Sigmoid colon (tissue), 7 donors: ENCODE measurements around the gene COMT. TPM values are rescaled to one million over a fixed set of nuclear protein-coding genes. Genes with fewer than 3 reads are reported as not detected.

Experiments
- DNase-seq: peaks from one replicate; pipeline ENCODE4 v3.0.0-alpha.2; 2019
- H3K27ac ChIP-seq, 4 donors: fragments of 200-600 bp; sonication (generic); one replicate each; pipeline ENCODE4 v1.5.1; 2016 to 2019; ENCODE audit warnings: mild to moderate bottlenecking in 1 of 4
- H3K27me3 ChIP-seq, 3 donors: fragments of 200-600 bp; sonication (generic); one replicate each; pipeline ENCODE4 v1.5.1; 2019; ENCODE audit warnings: mild to moderate bottlenecking in 1 of 3
- H3K36me3 ChIP-seq, 4 donors: fragments of 200-600 bp; sonication (generic); one replicate each; pipeline ENCODE4 v1.5.1; 2016 to 2019
- H3K4me1 ChIP-seq, 4 donors: fragments of 200-600 bp; sonication (generic); one replicate each; pipeline ENCODE4 v1.5.1; 2017 to 2019
- H3K4me3 ChIP-seq, 4 donors: fragments of 200-600 bp; sonication (generic); one replicate each; pipeline ENCODE4 v1.5.1; 2017 to 2019; ENCODE audit warnings: mild to moderate bottlenecking in 2 of 4, moderate library complexity in 1 of 4
- H3K9me3 ChIP-seq, 4 donors: fragments of 200-600 bp in 3 of 4; sonication (generic) in 3 of 4; one replicate each; pipeline versions ENCODE4 v1.5.1 to v1.6.1; 2013 to 2019
- CTCF ChIP-seq, 4 experiments: fragments of 450-650 bp in 3 of 4; fragments of 200-600 bp in 1 of 4; IDR thresholded peaks; one replicate each; pipeline ENCODE4 v1.5.1; 2016 to 2019; ENCODE audit warnings: antibody characterized with exemption in 4 of 4, mild to moderate bottlenecking in 3 of 4, moderate library complexity in 2 of 4
- EP300 ChIP-seq, 4 donors: sonication (generic); formaldehyde crosslinking; IDR thresholded peaks; one replicate each; pipeline ENCODE4 v1.6.1; 2017; ENCODE audit warnings: antibody characterized with exemption in 4 of 4
- POLR2A ChIP-seq, 2 donors: fragments of 450-650 bp; IDR thresholded peaks; one replicate each; pipeline ENCODE4 v1.6.1; 2016; ENCODE audit warnings: antibody characterized with exemption in 2 of 2, mild to moderate bottlenecking in 2 of 2, moderate library complexity in 2 of 2
- POLR2AphosphoS5 ChIP-seq, 4 donors: sonication (generic); formaldehyde crosslinking; IDR thresholded peaks; one replicate each; pipeline ENCODE4 v1.6.1; 2017; ENCODE audit warnings: antibody characterized with exemption in 4 of 4
- WGBS, 2 donors: extraction: QIAGEN DNeasy Blood & Tissue Kit; methylation state at CpG; one replicate each; pipeline ENCODE4 v1.1.7; 2013; 5-methylcytosine and 5-hydroxymethylcytosine counted together
- intact Hi-C: fragments of 100-400 bp; cut with DNase I; formaldehyde crosslinking; loops from one replicate; pipeline ENCODE4 v1.15.1; 2023
- polyA plus RNA-seq, 3 donors: library from polyadenylated mRNA; stranded (reverse); fragments of 200-250 nt; gene quantifications; one replicate each; pipeline ENCODE4 v1.2.3, GENCODE V29; 2013
- total RNA-seq, 4 donors: library from RNA; depleted of rRNA; stranded (reverse); fragments of >200 nt; gene quantifications; one replicate each; pipeline ENCODE4 v1.1.0, GENCODE V29; 2016
- donor health status: healthy with polysubstance abuse.
- donor health status: Bipolar disorder and iron deficiency.
- donor health status: healthy.

Gene COMT
- total and polyA plus RNA-seq, 7 donors: 62.5 to 162 (median 106) TPM

GRCh38 chr22:20018001-20018400, 76.4 kb downstream of the COMT start:
- Histone ChIP-seq H3K36me3 (no peaks in the 10 kb centered on the region), H3K9me3 (no peaks in the 10 kb centered on the region), H3K4me1 (peaks cover 0 to 49% (median 42%) of the 10 kb centered on the region in 4 donors), H3K27ac (no peak overlapping the region), H3K4me3 (no peak overlapping the region), H3K27me3 (no peaks in the 10 kb centered on the region)
- intact Hi-C loops: no loop called here
- TF ChIP-seq POLR2AphosphoS5 (IDR thresholded peaks at IDR 0.05) (no peak), POLR2A (IDR thresholded peaks at IDR 0.05) (no peak), CTCF (IDR thresholded peaks at IDR 0.05) (no peak), EP300 (IDR thresholded peaks at IDR 0.05) (no peak)
- DNase-seq: no peak
- 84 to 88% methylated on average over 5 of the region's 5 CpGs for WGBS, 2 donors

Other genes with a start within 250 kb of the COMT start
- gene SEPTIN5, start 227.3 kb upstream of the COMT start, total RNA-seq: 10 to 100 TPM in 3 of 4 donors, 1 to 10 TPM in 1; 5.7 to 26.0 (median 12.8) TPM
- gene SEPTIN5, start 227.3 kb upstream of the COMT start, polyA plus RNA-seq: 1 to 10 TPM; 1.2 to 6.2 (median 3.0) TPM
- 1 to 10 TPM; 1.6 to 2.9 (median 2.4) TPM for gene GP1BB, start 218.2 kb upstream of the COMT start, total RNA-seq
- gene GP1BB, start 218.2 kb upstream of the COMT start, polyA plus RNA-seq: 1 to 10 TPM in 1 of 3 donors, not detected in 2; 1.1 TPM
- gene TBX1, start 181.0 kb upstream of the COMT start, total RNA-seq: 1 to 10 TPM; 1.7 to 4.3 (median 3.3) TPM
- 1 to 10 TPM in 2 of 3 donors, not detected in 1; 1.8 to 2.4 TPM for gene TBX1, start 181.0 kb upstream of the COMT start, polyA plus RNA-seq
- gene GNB1L, start 86.9 kb upstream of the COMT start, total RNA-seq: 10 to 100 TPM in 1 of 4 donors, 1 to 10 TPM in 3; 3.6 to 15.0 (median 5.3) TPM
- gene GNB1L, start 86.9 kb upstream of the COMT start, polyA plus RNA-seq: 1 to 10 TPM; 2.5 to 7.0 (median 3.0) TPM
- gene RTL10, start 86.9 kb upstream of the COMT start, total RNA-seq: 10 to 100 TPM in 1 of 4 donors, 1 to 10 TPM in 3; 6.6 to 15.0 (median 8.7) TPM
- 1 to 10 TPM; 1.8 to 7.8 (median 2.8) TPM for gene RTL10, start 86.9 kb upstream of the COMT start, polyA plus RNA-seq
- 10 to 100 TPM; 16.3 to 29.6 (median 21.1) TPM for gene TXNRD2, start within 50 bp of the COMT start, total RNA-seq
- gene TXNRD2, start within 50 bp of the COMT start, polyA plus RNA-seq: 10 to 100 TPM; 13.2 to 18.3 (median 16.6) TPM
- 10 to 100 TPM; 14.6 to 33.8 (median 24.5) TPM for gene ARVCF, start 75.1 kb downstream of the COMT start, total RNA-seq
- gene ARVCF, start 75.1 kb downstream of the COMT start, polyA plus RNA-seq: 10 to 100 TPM in 1 of 3 donors, 1 to 10 TPM in 2; 3.9 to 13.3 (median 6.0) TPM
- 10 to 100 TPM; 24.2 to 36.6 (median 31.9) TPM for gene TANGO2, start 79.3 kb downstream of the COMT start, total RNA-seq
- gene TANGO2, start 79.3 kb downstream of the COMT start, polyA plus RNA-seq: 10 to 100 TPM; 27.0 to 46.2 (median 27.8) TPM
- 10 to 100 TPM; 15.0 to 32.7 (median 22.2) TPM for gene DGCR8, start 138.5 kb downstream of the COMT start, total RNA-seq
- gene DGCR8, start 138.5 kb downstream of the COMT start, polyA plus RNA-seq: 10 to 100 TPM in 1 of 3 donors, 1 to 10 TPM in 2; 6.7 to 24.1 (median 8.4) TPM
- gene RANBP1, start 174.3 kb downstream of the COMT start, total RNA-seq: 100 to 1,000 TPM; 135 to 194 (median 163) TPM
- 100 to 1,000 TPM in 1 of 3 donors, 10 to 100 TPM in 2; 67.9 to 163 (median 79.8) TPM for gene RANBP1, start 174.3 kb downstream of the COMT start, polyA plus RNA-seq
- 10 to 100 TPM; 40.0 to 55.1 (median 51.1) TPM for gene TRMT2A, start 175.5 kb downstream of the COMT start, total RNA-seq
- gene TRMT2A, start 175.5 kb downstream of the COMT start, polyA plus RNA-seq: 10 to 100 TPM in 1 of 3 donors, 1 to 10 TPM in 2; 8.6 to 43.7 (median 9.0) TPM
- 10 to 100 TPM in 2 of 4 donors, 1 to 10 TPM in 2; 4.6 to 14.3 (median 9.5) TPM for gene ZDHHC8, start 190.0 kb downstream of the COMT start, total RNA-seq
- gene ZDHHC8, start 190.0 kb downstream of the COMT start, polyA plus RNA-seq: 10 to 100 TPM in 1 of 3 donors, 1 to 10 TPM in 2; 1.8 to 26.0 (median 4.2) TPM
- under 1 TPM in 1 of 4 donors, not detected in 3; 0.41 TPM for gene CCDC188, start 209.3 kb downstream of the COMT start, total RNA-seq
- 1 to 10 TPM in 1 of 3 donors, not detected in 2; 1.1 TPM for gene CCDC188, start 209.3 kb downstream of the COMT start, polyA plus RNA-seq